Measurements from ENCODE around the gene PRPF40A. TPM values are rescaled to one million over a fixed set of nuclear protein-coding genes. Genes with fewer than 3 reads are reported as not detected.

PRPF40A gene
- polyA plus RNA-seq, 1 experiment, result 113 TPM

- Histone ChIP-seq H3K9me3 (ENCODE audit: control insufficient read depth, insufficient read depth, low read length) (no peaks in the 10 kb centered on the region; the same call in 1 of the 2 replicates), H3K4me3 (ENCODE audit: low read depth, low read length) (peak overlapping the region; percentile 76), H3K27ac (ENCODE audit: low read depth, low read length) (peak overlapping the region; percentile 80), H3K27me3 (ENCODE audit: control insufficient read depth, insufficient read depth, low read length) (no peaks in the 10 kb centered on the region)
- DNase-seq (ENCODE audit: low read depth, low spot score), result no peak
- ChIA-PET CTCF (interaction anchor here (0.7 to 1.5 kb wide), 5 partner anchors 11 to 691 kb away, joined by 3 to 7 read pairs (median 4); no protein-coding TSS in a partner anchor), POLR2A (interaction anchor here (0.5 to 1.2 kb wide), 9 partner anchors 9 to 736 kb away, joined by 3 to 16 read pairs (median 4); partner anchors contain the start of genes FMNL2 and STAM2)
- no peak for TF ChIP-seq CTCF (IDR thresholded peaks at IDR 0.05; ENCODE audit: low read depth, low read length)
Measured at GRCh38 chr2:152716805-152717227, 445 bp downstream of the PRPF40A start.

GRCh38 chr2:152715854-152716428, 1.3 kb downstream of the PRPF40A start:
- no peaks in the 10 kb centered on the region for H3K27me3 ChIP-seq (ENCODE audit: control insufficient read depth, insufficient read depth, low read length)
- H3K27ac ChIP-seq (ENCODE audit: low read depth, low read length), result no peak overlapping the region
- no peak for DNase-seq (ENCODE audit: low read depth, low spot score)
- ChIA-PET CTCF (interaction anchor here (0.6 to 1.7 kb wide), 18 partner anchors 9 to 690 kb away, joined by 3 to 9 read pairs (median 4); no protein-coding TSS in a partner anchor), POLR2A (interaction anchor here (1.1 kb wide), 1 partner anchor 8 kb away, joined by 4 read pairs; no protein-coding TSS in a partner anchor)
- TF ChIP-seq CTCF (IDR thresholded peaks at IDR 0.05; ENCODE audit: low read depth, low read length), result peak; percentile 54
- H3K4me3 ChIP-seq (ENCODE audit: low read depth, low read length), result peak overlapping the region; percentile 76
- no peaks in the 10 kb centered on the region; the same call in 1 of the 2 replicates for H3K9me3 ChIP-seq (ENCODE audit: control insufficient read depth, insufficient read depth, low read length)

- TF ChIP-seq CTCF (IDR thresholded peaks at IDR 0.05; ENCODE audit: low read depth, low read length), result no peak
- ChIA-PET POLR2A (no interaction called here), CTCF (interaction anchor here (0.6 to 1.7 kb wide), 14 partner anchors 8 to 689 kb away, joined by 3 to 9 read pairs (median 4); no protein-coding TSS in a partner anchor)
- Histone ChIP-seq H3K9me3 (ENCODE audit: control insufficient read depth, insufficient read depth, low read length) (no peaks in the 10 kb centered on the region; the same call in 1 of the 2 replicates), H3K27ac (ENCODE audit: low read depth, low read length) (no peak overlapping the region), H3K4me3 (ENCODE audit: low read depth, low read length) (no peak overlapping the region), H3K27me3 (ENCODE audit: control insufficient read depth, insufficient read depth, low read length) (no peaks in the 10 kb centered on the region)
- DNase-seq (ENCODE audit: low read depth, low spot score), result no peak
Measured at GRCh38 chr2:152715112-152715511, 2.1 kb downstream of the PRPF40A start.

GRCh38 chr2:152710713-152711112, 6.5 kb downstream of the PRPF40A start:
- H3K9me3 ChIP-seq (ENCODE audit: control insufficient read depth, insufficient read depth, low read length), result no peaks in the 10 kb centered on the region
- H3K27me3 ChIP-seq (ENCODE audit: control insufficient read depth, insufficient read depth, low read length), result no peaks in the 10 kb centered on the region
- H3K4me3 ChIP-seq (ENCODE audit: low read depth, low read length), result no peak overlapping the region
- ChIA-PET CTCF (interaction anchor here (0.7 kb wide), 1 partner anchor 44 kb away, joined by 3 read pairs; no protein-coding TSS in a partner anchor), POLR2A (no interaction called here)
- H3K27ac ChIP-seq (ENCODE audit: low read depth, low read length), result no peak overlapping the region
- DNase-seq (ENCODE audit: low read depth, low spot score), result peak; percentile 24
- TF ChIP-seq CTCF (IDR thresholded peaks at IDR 0.05; ENCODE audit: low read depth, low read length), result no peak

- POLR2A ChIA-PET, result interaction anchor here (1.3 kb wide), 1 partner anchor 8 kb away, joined by 4 read pairs; the partner anchor contains the start of gene PRPF40A
Measured at GRCh38 chr2:152708742-152709141, 8.5 kb downstream of the PRPF40A start.

More at GRCh38 chr2:152708742-152709141, 8.5 kb downstream of the PRPF40A start:
- CTCF ChIA-PET, result no interaction called here
- no peak for DNase-seq (ENCODE audit: low read depth, low spot score)
- H3K27me3 ChIP-seq (ENCODE audit: control insufficient read depth, insufficient read depth, low read length), result no peaks in the 10 kb centered on the region
- H3K9me3 ChIP-seq (ENCODE audit: control insufficient read depth, insufficient read depth, low read length), result no peaks in the 10 kb centered on the region
- no peak for TF ChIP-seq CTCF (IDR thresholded peaks at IDR 0.05; ENCODE audit: low read depth, low read length)
- H3K27ac ChIP-seq (ENCODE audit: low read depth, low read length), result no peak overlapping the region
- H3K4me3 ChIP-seq (ENCODE audit: low read depth, low read length), result no peak overlapping the region

All from AG04450 (cell line).